Kidney capillary endothelial cell (primary cell): ENCODE results near the gene GRIP2.

Experiments
- DNase-seq: peaks from one replicate; pipeline ENCODE4 v3.0.0-alpha.2; 2018; ENCODE audit warnings: low spot score

GRIP2 gene

DNA sequence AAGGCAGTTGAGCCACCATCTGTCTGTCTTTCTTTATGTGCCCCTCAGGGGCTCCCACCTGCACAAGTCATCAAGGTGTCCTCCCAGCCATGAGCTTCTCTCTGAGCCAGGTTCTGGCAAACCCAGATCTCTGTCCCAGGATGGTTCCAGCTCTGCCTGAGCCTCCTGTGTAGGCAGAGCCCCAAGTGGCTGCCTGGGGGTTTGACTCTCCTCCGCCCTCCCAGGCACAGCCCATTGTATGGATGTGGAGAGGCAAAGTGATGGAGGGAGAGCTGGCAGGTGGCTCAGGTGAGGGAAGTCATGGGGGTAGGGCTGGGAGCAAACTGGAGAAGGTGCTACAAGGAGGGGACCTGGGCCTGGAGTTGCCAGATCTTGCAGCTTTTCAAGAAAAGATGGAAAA lies 56.9 kb downstream of the GRIP2 start:
- DNase-seq = no peak

DNA sequence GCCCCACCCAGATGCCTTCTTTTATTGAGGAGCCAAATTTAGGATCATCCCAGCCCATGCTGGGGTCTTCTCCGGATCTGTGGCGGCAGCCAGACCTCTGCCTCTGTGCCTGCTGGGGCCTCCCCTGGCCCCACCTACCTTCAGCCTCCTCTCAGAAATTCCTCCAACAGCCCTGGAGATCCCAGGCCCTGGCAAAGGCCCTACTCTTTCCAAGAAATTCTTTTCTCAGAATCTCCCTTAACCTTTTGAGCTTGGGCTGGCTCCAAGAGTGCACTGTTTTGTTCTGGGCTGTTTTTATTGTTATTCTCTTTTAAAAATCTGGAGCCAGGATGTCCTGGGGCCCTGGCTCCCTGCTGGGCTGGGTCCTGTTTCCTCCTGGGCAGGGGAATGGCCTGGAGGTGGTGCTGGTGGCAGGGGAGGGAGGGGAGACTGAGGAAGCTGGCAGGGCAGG lies 57.8 kb downstream of the GRIP2 start:
- DNase-seq = no peak

DNA sequence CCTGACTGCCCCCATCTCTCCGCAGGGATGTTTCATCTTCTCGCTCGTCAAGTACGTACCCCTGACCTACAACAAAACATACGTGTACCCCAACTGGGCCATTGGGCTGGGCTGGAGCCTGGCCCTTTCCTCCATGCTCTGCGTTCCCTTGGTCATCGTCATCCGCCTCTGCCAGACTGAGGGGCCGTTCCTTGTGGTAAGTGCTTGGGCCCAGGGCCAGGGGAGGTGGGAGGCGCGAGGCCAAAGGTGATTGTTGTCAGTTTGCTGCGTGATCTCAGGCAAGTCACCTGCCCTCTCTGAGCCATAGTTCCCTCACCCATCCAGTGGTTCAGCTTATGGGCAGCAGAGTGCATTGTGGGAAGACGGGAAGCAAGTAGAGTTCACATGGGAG lies 58.5 kb downstream of the GRIP2 start:
- DNase-seq = no peak

DNA sequence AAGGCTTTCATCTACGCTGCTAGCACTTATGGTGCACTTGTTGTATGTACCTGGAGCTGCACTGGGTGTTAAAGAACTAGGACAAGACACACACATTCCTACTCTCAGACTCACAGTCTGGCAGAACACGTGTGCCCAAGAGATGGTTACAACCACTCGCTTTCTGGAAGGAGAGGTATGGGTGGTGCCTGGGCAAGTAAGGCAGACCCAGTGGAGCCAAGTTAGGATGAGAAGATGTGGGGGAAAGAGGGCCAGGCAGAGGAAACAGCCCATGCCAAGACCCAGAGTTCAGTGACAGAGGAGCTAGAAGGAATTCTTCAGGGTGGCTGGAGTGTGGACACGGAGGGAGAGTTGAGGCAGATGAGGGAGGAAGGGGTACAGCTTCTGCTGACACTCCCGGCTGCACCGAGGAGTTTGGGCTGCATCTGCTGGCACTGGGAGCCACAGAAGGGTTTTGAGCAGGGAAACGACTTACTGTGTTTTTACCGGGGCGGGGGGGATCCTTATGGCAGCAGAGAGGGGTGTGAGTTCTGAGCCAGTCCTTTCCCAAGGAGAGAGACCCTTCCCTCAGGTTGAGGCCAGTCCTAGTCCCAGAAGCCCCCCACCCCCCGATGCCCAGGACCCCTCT lies 59.0 kb downstream of the GRIP2 start:
- DNase-seq = no peak

DNA sequence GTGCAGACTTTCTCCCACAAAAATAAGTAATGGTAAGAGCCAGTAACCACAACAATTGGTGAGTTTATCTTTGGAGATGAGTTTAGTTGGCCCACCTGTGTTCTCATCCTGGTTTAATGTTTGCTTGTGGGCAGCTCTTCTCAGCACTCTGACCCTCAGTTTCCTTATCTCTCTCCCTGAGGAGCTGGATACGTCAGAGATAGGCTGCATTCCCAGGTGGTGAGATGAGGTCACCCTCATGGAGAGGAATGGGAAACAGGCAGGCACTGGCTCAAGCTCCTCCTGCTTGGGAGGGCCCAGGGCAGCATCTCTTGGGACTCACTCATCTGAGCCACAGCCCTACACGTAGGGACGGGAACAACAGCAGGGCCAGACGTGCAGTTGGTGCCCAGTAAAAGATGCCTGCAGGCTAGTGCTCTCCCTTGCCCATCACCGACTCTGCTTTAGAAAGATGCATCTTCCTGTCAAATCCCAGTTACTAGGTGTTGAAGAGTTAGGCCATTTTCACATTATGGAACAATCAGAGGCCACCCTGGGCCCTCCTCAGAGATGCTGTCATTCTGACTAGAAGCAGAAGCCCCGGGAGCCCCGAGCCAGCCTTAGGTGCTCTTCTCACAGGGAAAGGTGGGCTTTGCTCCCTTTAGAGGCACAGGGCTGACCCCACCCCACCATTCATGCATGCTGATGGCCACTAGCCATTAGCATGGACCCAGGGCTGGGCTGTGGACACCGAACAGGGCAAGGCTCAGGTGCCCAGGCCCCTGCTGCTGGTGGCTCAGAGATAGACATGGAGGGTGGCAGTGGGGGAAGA lies 59.7 kb downstream of the GRIP2 start:
- no peak for DNase-seq

DNA sequence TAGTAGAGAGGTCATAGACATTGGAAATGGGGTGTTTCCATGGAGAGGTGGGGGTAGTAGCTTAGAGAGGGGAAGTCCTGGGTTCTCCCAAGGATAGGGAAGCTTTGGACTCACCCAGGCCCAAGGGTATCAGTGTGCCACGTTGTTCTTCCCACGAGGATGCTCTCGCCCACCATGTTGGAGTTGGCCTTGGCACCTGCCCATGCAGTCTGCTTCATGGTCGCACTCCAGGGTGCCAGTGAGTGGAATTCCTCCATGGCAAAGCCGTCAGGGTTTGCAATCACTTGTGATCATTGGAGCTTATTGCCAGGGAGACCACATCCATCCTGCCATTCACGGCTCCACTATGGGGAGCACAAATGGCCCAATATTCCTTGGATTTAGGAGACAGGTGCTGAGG lies 60.6 kb downstream of the GRIP2 start:
- no peak for DNase-seq

DNA sequence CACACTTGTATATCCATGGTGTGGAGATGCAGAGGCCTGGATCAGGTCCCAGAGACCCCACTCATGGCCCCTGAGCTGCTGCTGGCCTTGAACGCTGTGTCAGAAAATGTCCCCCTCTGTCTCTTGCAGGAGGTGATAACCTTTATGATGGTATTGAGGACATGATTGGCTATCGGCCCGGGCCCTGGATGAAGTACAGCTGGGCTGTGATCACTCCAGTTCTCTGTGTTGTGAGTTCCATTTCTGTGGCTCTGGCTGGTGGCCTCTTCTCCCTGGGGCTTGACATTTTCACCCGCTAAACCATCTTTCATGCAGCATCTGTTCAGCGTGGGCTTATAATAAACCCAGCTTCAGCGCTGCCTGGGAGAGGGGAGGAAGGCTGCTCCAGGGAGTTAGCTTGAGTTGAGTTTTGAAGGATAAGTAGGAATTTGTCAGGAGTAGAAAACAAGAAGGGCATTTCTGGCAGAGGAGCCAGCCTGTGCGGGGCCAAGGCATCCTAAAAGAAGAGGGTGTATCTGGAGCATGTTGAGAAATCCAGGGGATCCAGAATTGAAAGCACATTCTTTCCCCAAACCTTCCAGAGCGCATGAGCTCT lies 61.1 kb downstream of the GRIP2 start:
- no peak for DNase-seq

DNA sequence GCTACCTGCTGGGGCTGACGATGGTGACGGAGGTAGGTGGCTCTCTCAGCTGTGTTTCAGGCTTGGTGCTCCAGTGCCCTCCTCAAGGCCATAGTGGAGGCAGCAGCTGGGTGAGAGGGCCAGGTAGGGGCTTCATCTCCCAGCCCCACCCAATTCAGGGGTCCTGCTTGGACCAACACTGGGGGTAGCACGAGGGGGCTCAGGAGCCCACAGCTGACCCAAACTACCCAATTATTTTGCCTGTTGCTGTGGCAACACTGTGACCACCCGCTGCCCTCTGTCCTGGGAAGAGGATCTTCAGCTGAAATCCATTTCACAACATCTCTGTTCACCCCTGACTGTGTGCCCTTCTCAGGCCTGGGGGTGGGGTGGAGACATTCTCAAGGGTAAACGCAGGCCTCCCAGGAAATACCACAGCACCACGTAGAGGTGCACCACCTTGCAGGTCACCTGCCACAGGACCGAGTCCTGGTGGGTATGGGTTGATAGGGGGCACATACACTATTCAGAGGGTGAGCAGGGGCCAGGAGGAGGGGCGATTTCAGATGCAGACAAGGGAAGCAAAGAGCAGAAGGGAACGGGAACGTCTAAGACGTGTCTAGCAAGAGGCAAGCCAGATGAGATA lies 62.7 kb downstream of the GRIP2 start:
- DNase-seq = no peak

DNA sequence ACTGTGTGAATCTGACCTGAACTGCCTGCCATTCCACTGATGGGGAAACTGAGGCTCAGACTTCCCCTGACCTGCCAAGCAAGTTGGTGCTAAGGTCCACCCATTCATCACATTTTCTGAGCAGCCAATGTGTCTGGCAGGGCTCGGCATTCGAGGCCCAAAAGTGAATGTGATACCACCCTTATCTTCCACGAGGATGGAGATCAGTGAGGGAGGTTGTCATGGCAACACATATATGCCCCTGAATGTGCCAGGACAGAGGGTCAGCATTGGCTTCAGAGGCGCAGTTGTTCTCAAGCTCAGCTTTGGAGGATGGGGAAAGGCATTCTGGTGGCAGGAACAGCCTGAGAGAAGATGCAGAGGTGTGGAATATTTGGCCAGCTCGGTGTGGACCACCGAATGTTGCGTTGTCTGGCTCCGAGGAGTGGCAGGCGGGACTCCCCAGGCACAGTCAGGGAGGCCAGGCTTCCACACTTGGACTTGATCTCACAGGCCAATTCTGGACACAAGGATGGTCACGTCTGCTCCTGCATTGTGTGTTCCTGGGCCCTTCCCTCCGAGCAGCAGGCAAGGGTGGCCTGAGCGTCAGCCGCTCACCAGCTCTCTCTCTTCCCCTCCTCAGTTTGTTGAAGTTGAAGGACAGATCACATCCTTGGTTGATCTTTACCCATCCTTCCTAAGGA lies 63.4 kb downstream of the GRIP2 start:
- no peak for DNase-seq

DNA sequence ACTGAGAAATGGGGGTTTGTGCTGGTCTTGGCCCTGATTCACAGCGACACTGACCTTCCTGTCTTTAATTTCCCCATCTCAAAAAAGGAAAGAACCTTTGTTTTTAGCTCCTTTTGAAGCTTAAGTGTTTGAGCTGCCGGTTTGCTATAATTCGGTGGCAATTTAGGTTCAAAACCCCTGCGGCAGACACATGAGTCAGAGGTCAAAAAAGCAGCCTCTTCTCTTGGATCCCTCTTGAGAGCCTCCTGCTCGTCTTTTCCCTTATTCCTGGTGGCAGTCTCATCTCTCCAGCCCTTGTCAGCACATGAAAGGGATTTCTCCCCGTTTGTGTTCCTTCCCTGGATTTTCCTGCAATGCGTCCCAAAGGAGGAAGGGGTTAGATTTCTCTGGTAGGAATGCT lies 64.5 kb downstream of the GRIP2 start:
- no peak for DNase-seq

DNA sequence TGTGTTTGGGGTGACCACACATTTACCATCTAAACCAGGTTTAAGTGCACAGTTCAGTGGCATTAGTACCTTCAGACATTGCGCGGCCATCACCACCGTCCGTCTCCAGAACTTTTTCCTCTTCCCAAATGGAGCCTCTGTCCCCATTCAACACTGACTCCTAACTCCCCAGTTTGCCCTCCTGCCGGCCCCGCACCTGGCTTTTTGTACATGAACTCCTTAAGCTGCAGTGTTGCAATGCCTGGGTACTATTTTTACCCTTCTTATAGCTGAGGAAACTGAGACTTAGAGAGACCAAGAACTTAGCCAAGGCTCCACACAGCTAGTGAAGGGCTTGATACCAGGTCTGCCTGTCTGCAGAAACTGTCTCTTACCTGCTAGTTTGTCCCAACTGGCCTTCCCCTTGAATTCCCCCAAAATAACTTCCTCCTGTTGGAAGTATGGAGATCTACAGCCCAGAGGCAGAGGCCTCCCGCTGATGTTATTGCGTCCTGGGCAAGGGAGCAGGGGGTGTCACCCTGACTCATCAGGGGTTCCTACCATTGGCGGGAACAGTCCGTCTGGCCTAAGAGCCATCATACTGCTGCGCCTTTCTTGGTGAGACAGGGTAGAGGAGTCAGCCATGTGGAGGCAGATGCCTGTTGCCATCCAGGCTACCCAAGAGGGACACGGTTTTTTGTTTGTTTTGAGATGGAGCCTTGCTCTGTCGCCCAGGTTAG lies 65.6 kb downstream of the GRIP2 start:
- DNase-seq = no peak

DNA sequence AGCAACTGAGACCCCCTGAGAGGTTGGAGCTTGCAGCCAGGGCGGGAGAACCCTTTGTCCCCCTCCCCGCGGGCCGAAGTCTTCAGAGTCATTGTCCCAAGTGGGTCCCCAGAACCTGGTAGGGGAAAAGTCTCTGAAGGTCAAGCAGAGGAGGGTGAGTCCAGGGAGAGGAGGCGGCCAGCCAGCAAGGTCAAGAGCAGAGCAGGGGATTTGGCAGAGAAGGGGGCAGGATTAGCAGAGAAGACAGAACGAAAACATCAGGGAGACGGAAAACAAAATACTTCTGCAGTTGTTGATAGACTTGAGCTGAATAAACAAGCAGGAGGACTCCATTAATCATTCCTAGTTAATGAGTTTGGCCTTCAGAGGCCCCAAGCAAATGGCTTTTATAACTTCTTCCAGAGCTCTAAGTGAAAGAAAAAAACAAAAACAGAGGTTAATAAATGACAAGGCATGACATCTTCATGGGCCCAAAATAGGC lies 66.7 kb downstream of the GRIP2 start:
- no peak for DNase-seq

DNA sequence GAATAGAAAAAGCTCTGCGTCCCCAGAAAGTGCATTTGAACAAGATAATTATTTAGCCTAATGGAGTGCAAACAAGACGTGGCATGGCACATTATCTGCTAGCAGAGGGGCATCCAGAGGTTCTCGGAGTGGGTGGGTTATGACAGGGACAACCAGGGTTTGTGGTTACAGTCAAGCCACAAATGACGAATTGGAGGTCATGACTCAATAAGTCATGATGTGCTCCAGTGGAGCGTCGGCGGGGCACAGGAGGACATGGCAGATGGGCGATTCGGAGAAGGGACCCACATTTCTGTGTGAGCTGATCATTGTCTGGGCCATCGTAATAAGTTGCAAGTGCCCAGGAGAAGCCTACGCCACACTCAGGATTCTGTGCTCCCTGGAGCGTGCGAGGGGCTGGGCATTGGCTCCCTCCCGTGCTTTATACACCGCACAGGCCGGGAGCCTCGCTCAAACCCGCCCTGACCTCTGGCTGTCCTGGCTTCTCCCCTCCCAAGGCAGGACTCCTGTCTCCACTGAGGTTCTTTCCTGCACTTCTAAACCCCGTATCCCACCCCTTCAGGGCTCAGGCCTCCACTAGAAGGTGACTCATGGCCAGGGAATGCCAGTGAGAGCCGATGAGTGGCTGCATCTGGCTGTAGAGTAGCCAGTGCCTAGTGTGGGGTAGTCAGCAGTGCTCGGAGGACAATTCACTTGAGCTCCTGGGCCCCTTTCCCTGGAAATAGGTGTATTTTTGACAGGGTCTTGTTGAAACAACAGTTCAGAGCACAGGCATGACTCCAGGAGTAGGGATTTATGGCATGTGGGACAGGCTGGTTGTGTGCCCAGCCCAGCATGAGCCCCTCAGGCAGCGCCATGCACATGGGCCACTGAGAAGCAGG lies 67.4 kb downstream of the GRIP2 start:
- peak; percentile 71 for DNase-seq

DNA sequence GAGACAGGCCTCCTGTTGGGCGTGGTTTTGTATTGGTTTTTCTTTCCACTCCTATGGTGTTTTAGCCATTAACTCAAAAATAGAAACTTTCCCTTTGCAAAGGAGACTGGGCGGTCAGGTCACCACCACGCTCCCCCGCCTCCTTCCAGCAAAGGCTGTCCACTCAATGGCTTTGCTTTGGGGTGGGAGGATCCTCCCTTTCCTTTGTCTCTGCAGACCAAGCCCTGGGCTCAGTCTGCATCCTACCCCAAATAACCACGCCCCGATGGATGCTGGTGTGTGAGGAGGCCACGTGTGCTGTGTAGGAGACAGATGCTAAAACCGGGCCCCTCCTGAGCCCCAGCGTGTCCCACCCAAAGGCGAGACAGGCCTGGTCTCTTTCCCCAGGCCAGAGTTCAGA lies 68.5 kb downstream of the GRIP2 start:
- no peak for DNase-seq

DNA sequence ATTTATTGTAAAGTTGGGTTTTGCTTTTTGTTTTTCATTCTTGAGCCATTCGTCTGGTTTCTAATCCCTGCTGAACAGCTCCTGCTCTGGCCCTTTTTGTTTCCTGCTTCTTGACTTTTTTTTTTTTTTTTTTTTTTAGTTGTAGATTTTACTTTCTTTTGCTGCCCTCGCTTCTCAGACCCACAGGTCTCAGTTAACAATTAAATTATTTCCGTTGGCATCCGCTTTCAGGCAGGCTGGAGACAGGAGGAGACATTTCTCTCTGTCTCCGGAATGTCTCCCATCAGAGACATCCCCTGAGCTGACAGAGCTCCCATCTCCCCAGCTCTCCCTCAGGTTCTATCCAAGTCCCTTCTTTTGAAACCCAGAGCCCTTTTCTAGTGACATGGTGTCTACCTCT lies 69.1 kb downstream of the GRIP2 start:
- DNase-seq = no peak

DNA sequence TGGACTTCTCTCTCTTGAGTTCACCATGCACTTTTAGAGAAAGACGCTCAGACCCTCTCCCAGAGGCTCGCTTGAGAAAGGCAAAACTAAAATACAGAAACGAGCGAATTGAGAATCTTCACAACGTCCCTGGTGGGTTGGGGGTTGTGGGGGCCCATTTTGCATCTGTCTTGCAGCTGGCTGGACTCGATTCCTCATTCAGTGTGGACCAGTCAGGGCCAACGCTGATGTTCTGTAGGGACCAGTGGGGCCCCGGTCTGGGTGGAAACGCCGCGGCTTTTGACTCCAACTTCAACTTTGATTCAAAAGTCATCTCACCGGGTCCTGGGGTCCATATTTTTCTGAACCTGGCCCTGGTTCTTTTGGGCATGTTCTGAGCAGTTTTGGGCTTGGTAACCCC lies 69.7 kb downstream of the GRIP2 start:
- no peak for DNase-seq

DNA sequence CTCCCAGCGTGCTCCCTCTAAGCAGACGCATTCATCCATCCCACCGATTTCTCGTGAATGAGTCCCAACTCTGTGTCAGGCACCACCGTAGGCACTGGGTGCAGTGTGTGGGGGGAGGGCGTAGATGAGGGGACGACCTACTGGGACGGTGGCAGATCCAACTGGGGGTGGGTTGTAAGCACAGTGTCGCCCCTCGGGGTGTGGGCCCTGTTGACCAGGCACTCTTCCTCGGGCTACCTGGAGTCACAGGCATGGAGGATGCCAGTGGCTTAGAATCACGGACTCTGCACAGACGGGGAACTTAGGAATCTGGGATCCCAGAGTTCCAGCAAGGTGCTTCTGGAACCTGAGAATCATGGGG lies 71.5 kb downstream of the GRIP2 start:
- no peak for DNase-seq

DNA sequence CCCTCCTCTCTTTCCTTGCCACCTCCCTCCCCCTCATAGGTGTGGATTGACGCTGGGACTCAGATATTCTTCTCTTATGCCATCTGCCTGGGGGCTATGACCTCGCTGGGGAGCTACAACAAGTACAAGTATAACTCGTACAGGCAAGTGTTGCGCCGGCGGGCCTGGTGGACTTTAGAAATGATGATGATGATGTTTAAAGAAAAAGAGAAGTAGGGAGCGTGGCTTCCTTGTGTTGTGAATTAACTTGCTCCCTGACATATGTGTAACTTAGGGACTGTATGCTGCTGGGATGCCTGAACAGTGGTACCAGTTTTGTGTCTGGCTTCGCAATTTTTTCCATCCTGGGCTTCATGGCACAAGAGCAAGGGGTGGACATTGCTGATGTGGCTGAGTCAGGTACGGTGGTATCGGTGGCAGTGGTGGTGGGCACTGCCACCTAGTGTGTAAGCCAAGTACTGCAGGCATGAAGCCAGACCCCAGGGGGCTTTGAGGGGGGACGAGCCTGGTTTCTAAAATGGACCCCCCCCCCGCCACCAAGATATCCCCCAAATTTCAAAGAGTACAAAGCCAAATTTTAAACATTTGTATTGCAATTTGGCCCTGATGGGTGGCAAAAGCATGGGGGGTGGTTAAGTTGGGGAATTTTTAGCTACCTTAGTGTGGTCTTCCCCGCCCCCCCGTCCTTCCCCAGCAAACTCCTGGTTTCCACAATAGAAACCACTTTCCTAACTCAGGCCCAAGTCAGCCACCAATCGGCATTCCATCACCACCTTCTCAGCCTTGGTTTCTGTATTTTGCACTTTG lies 72.1 kb downstream of the GRIP2 start:
- peak; percentile 26 for DNase-seq

DNA sequence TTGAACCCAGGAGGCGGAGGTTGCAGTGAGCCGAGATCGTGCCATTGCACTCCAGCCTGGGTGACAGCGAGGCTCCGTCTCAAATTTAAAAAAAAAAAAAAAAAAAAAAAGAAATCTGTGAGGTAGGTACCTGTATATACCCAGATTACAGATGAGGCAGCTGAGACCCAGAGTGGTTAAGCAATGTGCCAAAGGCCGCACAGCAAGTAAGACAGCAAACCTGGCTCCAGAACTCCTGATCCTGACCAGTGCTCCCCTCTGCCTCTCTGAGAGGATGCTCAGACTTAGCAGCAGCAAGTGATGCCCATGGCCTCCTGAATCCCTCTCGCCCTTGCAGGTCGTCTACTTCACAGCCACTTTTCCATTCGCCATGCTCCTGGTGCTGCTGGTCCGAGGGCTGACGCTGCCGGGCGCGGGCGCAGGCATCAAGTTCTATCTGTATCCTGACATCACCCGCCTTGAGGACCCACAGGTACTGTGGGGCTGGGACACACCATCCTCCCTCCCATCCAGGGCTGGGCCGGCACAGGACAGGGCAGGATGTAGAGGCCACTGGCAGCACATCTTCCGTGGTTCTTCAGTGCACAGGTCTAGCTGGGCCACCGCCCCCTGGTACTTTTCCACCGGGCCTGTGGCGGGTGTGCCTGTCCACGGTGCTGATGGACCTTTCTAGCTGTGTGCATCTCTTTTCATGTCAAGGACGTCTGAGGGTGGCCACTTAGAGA lies 73.8 kb downstream of the GRIP2 start:
- no peak for DNase-seq
